ENCODE measurements around the gene AURKA. TPM values are rescaled to one million over a fixed set of nuclear protein-coding genes. Genes with fewer than 3 reads are reported as not detected.

Gene AURKA
- total RNA-seq, 1 donor from 2014 or later: 5.7 TPM

Other genes starting within 250 kb of the AURKA start
- gene MC3R, start 143.5 kb downstream of the AURKA start, total RNA-seq: 0.19 TPM in 1 of 2 replicates, not detected in the other
- gene FAM210B, start 33.2 kb downstream of the AURKA start, total RNA-seq: 42.6 and 54.5 TPM in 2 replicates
- gene CSTF1, start 430 bp upstream of the AURKA start, total RNA-seq: 42.3 and 45.5 TPM in 2 replicates
- 20.9 and 48.0 TPM in 2 replicates for gene CASS4, start 20.0 kb upstream of the AURKA start, total RNA-seq
- 81.3 and 92.0 TPM in 2 replicates for gene RTF2, start 76.4 kb upstream of the AURKA start, total RNA-seq
- not detected in 2 replicates for gene FAM209A, start 132.5 kb upstream of the AURKA start, total RNA-seq
- gene FAM209B, start 141.0 kb upstream of the AURKA start, total RNA-seq: not detected in 2 replicates
- not detected in 2 replicates for gene TFAP2C, start 237.1 kb upstream of the AURKA start, total RNA-seq